ENCODE results near the gene MORC3. TPM values are rescaled to one million over a fixed set of nuclear protein-coding genes. Genes with fewer than 3 reads are reported as not detected.
"Not testable (repeated sequence)": the region's sequence is repeated elsewhere in the genome, so short reads cannot be mapped to it uniquely, and the experiment has no call there.

The MORC3 gene, protein sequence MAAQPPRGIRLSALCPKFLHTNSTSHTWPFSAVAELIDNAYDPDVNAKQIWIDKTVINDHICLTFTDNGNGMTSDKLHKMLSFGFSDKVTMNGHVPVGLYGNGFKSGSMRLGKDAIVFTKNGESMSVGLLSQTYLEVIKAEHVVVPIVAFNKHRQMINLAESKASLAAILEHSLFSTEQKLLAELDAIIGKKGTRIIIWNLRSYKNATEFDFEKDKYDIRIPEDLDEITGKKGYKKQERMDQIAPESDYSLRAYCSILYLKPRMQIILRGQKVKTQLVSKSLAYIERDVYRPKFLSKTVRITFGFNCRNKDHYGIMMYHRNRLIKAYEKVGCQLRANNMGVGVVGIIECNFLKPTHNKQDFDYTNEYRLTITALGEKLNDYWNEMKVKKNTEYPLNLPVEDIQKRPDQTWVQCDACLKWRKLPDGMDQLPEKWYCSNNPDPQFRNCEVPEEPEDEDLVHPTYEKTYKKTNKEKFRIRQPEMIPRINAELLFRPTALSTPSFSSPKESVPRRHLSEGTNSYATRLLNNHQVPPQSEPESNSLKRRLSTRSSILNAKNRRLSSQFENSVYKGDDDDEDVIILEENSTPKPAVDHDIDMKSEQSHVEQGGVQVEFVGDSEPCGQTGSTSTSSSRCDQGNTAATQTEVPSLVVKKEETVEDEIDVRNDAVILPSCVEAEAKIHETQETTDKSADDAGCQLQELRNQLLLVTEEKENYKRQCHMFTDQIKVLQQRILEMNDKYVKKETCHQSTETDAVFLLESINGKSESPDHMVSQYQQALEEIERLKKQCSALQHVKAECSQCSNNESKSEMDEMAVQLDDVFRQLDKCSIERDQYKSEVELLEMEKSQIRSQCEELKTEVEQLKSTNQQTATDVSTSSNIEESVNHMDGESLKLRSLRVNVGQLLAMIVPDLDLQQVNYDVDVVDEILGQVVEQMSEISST
- 49.1 TPM for polyA plus RNA-seq (ENCODE audit: insufficient read length)

DNA sequence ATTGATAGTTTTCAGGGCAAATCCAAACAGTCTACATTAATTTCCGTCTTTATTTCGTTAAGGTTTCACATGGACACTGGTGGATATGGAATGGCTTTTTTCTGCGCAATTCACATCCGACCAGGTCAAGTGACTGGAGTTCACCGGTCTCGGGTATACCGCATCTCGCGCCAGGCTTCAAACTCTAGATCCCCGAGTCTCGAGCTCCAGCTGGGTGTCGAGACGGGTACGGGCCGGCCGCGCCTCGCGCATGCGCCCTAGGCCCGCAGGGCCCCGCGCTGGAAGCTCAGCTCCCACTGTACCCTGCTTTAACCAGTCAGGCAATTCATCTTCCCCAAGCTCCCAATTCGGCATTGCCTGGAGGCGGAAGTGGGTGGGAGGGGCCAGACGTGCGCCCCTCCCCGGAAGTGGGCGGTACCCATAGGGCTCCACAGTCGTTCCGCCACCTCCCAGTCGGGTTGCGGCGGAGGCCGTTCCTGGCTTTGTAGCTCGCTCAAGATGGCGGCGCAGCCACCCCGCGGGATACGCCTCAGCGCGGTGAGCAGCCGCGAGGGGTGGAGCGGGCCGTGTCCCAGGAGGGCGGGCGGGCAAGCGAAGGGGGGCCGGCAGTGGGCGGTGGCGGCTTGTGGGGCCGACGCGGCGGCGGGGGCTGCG lies at the start of gene MORC3:
Gene MORC3, plus strand, starts transcription at position 431 of the 654 bp plus-strand sequence. Its CDS starts 68 bp downstream, at position 499.
- peak; percentile 97 for DNase-seq (ENCODE audit: low read depth)

DNA sequence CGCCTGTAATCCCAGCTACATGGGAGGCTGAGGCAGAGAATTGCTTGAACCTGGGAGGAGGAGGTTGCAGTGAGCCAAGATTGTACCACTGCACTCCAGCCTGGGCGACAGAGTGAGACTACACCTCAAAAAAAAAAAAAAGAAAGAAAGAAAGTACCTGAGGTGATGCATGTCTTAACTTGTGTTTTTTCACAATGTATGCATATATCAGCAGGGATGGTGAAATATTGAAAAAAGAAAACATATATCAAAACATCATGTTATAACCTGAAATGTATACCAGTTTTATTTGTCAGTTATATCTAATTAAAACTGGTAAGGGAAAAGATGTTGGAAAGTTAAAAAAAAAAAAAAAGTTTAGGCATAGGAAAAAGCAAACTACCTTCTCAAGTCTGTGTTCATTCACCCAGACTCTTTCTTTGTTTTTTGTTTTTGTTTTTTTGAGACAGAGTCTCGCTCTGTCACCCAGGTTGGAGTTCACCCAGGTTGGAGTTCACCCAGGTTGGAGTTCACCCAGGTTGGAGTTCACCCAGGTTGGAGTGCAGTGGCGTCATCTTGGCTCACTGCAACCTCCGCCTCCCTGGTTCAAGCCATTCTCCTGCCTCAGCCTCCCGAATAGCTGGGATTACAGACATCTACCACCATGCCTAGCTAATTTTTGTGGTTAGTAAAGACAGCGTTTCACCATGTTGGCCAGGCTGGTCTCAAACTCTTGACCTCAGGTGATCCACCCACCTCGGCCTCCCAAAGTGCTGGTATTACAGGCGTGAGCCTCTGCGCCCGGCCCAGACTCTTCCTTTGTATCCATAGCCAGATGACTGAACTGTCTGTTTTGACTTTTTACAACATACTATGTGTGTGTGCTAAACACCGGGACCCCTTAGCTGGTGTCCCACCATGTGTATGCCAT lies 49.0 kb upstream of the MORC3 start:
- not testable (repeated sequence) for DNase-seq (ENCODE audit: low read depth)

DNA sequence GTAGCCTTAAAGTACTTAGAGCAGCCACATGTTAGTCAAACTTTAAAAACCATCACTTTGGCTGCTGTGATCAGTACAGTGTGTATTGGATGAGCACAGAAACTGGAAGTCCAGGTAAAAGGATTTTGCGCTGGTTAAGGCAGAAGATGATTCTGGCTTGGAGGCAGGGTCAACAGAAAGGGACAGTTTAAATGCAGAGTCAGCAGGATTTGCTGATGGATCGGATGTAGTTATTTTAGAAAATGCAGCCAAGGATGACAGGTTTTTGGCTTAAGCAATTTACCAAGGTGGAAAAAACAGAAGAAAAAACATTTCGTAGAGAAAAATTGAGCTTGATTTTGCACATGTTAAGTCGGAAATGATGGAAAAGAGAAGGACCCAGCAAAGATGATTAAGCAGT lies 45.9 kb upstream of the MORC3 start:
- DNase-seq (ENCODE audit: low read depth), result no peak

DNA sequence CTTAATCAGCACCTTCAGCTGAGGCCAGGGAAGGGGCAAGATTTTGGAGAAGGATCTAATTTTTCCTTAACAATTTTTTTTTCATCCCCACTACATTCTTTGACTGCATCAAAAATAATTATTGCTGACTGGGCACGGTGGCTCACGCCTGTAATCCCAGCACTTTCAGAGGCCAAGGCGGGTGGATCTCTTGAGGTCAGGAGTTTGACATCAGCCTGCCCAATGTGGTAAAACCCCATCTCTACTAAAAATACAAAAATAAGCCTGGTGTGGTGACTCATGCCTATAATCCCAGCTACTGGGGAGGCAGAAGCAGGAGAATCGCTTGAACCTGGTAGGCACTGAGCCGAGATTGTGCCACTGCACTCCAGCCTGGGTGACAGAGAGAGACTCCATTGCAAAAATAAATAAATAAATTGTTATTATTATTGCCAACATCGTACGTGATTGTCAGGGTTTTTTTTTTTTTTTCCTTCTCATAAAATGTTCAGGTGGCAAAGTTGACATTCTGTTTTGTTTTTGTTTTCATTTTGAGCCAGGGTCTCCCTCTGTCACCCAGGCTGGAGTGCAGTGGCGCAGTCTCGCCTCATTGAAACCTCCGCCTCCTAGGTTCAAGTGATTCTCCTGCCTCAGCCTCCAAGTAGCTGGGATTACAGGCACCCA lies 37.3 kb upstream of the MORC3 start:
- DNase-seq (ENCODE audit: low read depth), result no peak

DNA sequence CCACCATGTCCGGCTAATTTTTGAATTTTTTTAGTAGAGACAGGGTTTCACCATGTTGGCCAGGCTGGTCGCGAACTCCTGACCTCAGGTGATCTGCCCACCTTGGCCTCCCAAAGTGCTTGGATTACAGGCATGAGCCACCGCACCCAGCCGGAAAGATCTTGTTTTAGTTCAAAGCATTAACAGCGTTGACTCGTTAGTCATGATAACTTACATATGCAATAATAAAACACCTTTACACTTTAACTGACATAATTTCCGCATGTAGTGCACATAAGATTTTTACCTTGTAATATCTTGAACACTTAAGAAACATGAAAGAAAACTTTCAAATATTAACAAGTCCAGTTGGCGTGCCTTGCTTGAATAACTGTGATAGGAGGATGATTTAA lies 36.8 kb upstream of the MORC3 start:
- DNase-seq (ENCODE audit: low read depth), result not testable (repeated sequence)

DNA sequence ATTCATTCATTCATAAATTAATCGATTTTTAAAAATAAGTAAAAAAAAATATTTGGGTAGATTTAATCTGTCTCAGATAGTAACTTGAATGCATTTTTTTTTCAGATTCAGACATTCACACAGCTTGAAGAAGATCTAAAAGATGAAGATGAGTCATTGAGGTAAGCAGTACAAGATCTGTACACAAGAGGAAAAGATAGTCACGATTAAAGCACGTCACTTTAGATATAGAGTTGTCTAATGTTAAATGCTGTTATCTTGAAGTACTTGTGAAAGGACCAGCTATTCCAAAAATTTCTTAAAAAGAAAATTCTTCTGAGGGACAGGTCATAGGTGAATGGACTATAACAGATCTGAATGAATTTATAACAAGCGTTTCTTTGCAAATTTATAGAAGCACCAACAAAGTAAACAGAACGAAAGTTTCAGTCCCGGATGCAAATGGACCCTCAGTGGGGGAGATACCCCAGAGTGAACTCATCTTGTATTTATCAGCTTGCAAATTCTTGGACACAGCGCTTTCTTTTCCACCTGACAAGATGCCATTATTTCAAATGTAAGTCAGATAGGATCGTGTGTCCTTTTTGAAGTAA lies 31.2 kb upstream of the MORC3 start:
- no peak for DNase-seq (ENCODE audit: low read depth)

DNA sequence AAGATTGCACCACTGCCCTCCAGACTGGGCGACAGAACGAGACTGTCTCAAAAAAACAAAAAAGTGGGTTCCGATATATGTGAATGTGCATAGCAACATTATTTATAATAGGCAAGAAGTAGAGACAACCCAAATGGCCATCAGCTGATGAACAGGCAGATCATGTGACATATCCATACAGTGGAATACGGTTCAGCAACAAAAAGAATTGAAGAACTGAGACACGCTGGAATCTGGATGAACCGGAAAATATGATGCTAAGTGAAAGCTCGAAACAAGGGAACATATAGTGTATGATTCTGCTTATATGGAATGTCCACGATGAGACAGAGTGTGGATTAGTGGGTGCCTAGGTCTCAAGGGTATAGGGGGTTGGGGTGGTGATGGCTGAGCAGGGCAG lies 28.5 kb upstream of the MORC3 start:
- no peak for DNase-seq (ENCODE audit: low read depth)

DNA sequence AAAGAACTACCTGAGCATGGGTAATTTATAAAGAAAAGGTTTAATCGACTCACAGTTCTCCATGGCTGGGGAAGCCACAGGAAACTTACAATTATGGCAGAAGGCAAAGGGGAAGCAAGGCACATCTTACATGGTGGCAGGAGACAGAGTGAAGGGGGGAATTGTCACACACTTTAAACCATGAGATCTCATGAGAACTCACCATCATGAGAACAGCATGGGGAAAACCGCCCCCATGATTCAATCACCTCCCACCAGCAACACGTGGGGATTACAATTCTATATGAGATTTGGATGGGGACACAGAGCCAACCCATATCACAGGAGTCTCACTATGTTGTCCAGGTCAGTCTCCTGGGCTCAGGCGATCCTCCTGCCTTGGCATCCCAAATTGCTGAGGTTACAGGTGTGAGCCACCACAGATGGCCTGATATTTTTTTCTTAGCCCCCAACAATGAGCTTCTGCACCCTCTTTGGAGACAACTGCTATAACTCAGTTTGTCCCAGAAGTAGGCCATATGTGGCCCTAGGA lies 22.5 kb upstream of the MORC3 start:
- no peak for DNase-seq (ENCODE audit: low read depth)

DNA sequence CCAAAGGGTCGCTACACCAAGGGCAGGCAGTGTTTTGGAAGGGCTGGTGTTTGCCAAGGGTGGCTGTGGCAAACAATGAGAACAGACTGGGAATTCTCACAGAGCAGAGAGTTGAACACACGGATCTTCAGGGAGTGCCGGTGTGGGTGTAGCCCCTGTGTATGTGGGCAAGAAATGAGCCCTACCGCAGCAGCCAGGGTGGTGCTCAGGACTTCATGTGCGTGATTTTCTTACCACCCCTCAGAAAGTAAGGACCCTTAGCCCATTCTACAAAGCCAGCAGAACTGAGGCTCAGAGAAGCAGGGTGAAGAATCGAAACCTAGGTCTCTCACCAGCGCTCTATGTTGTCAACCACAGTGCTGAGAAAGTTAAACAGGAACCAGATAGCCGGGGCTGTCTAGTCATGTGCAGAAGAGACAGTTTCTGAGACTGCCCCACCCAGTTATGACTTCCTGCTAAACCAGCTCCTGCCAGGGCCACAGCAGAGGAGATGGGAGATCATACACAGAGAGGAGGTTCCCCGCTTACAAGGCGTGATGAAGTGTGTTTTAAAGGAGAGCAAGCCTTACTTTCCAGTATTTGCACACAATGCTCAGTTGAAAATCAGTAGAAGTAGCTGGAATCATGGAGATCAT lies 21.9 kb upstream of the MORC3 start:
- no peak for DNase-seq (ENCODE audit: low read depth)

DNA sequence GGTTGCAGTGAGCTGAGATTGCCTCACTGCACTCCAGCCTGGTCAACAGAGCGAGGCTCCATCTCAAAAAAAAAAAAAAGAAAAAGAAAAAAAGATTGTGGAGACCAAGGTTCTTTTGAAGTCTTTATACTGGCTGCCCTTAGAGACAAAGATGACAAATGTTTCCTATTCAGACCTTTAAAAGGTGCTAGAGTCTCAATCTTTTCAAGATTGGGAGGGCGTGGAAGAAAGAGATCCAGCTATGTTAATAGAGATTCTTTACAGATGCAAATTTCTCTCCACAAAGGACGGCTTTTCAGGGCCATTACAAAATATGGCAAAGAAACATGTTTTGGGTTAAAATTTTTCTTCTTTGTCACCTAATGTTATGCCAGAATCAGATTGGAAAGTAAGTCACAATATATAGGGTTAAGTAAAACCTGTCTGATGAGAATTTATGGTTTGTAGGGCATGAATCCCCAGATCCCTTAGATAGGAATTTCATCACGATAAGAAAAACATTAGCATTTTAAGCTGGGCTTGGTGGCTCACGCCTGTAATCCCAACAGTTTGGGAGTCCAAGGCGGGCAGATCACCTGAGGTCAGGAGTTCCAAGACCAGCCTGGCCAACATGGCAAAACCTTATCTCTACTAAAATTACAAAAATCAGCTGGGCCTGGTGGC lies 13.0 kb upstream of the MORC3 start:
- no peak for DNase-seq (ENCODE audit: low read depth)

DNA sequence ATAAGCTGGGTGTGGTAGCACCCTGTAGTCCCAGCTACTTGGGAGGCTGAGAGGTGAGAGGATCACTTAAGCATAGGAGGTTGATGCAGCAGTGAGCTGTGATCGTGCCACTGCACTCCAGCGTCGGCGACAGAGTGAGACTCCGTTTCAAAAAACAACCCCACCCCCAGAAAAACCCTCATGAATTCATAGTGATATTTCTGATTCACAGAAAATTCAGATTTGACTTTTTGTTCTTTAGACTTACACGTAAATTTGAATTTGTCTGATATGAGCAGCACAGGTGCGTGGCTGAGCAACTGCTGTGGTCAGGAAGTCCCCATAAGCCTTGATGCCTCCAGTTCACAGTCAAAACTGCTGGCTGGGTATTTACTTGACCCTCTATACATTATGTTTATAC lies 10.0 kb upstream of the MORC3 start:
- DNase-seq (ENCODE audit: low read depth), result no peak

DNA sequence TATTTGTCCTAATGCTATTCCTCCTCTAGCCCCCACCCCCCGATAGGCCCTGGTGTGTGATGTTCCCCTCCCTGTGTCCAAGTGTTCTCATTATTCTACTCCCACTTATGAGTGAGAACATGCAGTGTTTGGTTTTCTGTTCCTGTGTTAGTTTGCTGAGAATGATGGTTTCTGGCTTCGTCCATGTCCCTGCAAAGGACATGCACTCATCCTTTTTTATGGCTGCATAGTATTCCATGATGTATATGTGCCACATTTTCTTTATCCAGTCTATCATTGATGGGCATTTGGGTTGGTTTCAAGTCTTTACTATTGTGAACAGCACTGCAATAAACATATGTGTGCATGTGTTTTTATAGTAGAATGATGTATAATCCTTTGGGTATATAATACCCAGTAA lies 6.6 kb upstream of the MORC3 start:
- not testable (repeated sequence) for DNase-seq (ENCODE audit: low read depth)

DNA sequence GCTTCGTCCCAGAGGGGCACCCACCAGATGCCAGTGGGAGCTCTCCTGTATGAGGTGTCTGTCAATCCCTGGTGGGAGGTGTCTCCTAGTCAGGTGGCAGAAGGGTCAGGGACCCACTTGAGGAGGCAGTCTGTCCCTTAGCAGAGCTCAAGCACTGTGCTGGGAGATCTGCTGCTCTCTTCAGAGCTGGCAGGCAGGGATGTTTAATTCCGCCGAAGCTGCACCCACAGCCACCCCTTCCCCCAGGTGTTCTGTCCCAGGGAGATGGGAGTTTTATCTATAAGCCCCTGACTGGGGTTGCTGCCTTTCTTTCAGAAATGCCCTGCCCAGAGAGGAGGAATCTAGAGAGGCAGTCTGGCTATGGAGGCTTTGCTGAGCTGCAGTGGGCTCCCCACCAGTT lies 4.0 kb upstream of the MORC3 start:
- DNase-seq (ENCODE audit: low read depth), result not testable (repeated sequence)

DNA sequence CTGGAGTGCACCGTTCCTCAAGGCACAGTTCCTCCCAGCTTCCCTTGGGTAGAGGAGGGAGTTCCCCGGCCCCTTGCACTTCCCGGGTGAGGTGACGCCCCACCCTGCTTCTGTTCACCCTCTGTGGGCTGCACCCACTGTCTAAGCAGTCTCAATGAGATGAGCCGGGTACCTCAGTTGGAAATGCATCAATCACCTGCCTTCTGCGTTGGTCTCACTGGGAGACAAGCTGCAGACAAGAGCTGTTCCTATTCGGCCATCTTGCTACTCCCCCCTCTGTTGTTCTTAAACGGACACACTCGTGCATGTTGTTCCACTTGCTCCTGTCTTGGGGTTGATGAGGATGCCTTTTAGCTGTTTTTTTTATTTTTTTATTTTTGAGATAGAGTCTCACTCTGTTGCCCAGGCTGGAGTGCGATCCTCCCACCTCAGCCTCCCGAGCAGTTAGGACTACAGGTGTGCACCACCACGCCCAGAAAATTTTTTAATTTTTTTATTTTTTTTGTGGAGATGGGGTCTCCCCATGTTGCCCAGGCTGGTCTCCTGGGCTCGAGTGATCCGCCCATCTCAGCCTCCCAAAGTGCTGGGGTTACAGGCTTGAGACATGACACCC lies 3.0 kb upstream of the MORC3 start:
- DNase-seq (ENCODE audit: low read depth), result no peak

DNA sequence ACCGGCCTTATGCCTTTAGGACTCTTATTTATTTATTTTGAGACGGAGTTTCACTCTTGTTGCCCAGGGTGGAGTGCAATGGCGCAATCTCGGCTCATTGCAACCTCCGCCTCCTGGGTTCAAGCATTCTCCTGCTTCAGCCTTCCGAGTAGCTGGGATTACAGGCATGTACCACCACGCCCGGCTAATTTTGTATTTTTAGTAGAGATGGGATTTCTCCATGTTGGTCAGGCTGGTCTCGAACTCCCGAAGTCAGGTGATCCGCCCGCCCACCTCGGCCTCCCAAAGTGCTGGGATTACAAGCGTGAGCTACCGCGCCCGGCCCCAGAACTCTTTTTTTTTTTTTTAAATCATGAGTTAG lies 611 bp upstream of the MORC3 start:
- not testable (repeated sequence) for DNase-seq (ENCODE audit: low read depth)

DNA sequence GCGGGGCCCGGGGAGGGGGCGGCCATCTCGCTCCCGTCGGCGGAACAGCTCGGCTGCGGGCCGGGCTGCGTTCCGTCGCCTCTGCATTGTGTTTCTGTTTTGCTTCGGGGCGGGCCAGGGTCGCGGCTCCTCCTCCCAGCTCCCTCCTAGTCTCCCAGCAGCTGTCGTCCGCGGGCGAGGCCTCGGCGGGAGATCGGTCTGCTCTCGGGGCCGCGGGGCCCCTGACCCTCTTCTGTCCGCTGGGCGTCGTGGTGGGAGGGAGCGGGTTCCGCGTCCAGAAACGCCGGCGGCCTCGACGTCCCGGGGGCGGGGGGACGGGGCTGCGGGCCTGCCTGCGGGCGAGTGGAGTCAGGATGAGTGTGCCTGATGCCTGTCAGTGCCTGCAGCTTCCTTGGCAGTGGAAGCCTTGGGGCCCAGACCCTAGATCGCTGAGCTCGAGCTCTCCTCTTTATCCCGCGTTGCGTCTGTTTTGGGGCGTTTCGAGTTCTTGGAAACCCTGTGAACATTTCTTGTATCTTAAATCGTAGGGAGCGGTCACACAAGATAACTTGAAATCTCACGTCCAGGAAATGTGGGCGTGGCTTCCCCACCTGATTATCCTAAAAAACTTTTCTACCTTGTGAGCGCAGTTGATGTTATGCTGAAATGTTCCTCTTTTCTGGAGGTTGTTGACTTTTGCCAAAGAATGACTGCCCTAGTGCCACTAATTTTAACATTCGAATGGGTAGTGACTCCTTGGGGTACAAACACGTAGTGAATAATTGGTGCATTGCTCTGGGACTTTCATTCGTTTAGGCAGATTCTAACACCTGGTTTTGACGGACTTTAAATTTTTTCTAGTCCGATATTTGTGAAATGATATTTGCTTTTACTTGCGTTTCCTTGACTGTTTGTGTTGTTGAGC lies 676 bp downstream of the MORC3 start:
- DNase-seq (ENCODE audit: low read depth), result peak; percentile 20

DNA sequence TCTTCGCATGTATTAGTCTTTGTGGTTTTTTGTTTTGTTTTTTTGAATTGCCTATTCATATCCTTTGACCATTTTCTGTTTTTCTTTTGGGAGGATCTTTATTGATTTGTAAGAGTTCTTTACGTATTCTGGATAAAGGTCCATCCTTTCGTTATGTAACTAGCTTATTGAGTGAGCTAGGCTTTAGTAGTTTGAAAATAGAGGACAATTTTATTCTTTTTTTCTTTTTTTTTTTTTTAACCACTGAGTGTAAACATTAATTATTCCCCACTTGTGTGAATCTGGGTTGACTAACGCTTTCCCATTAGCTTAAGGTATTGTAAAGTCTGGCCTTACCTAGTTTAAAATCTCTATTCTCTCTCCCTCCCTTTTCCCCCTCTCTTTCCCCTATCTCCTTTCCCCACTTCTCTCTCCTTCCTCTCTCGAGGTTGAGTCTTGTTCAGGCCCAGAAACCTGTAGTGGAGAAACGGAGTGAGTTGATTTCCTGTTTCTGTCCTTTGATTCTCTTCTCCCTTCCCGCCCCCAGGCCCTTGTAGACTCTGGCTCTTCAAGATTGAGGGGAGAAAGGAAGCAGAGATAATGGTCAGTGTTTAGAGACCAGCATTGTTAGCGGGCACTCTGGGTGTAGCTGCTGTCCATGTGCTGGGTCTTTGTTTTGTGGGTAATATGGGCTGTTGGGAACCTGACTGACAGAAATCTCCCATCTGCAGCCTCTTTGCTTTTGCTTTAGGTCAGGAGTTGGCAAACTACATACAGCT lies 1.5 kb downstream of the MORC3 start:
- DNase-seq (ENCODE audit: low read depth), result peak; percentile 41
